Colon (tissue), 2 donors: ENCODE results near the gene PLAGL1.
"Not testable (repeated sequence)": the region's sequence is repeated elsewhere in the genome, so short reads cannot be mapped to it uniquely, and the experiment has no call there.

Experiments used
- FAIRE-seq: peaks from 2 replicates; lab custom pipeline; 2012; peaks lifted over from hg19 to GRCh38; lab: Jason Lieb, UNC
- donor health status: control.
- donor health status: control.

The PLAGL1 gene

DNA sequence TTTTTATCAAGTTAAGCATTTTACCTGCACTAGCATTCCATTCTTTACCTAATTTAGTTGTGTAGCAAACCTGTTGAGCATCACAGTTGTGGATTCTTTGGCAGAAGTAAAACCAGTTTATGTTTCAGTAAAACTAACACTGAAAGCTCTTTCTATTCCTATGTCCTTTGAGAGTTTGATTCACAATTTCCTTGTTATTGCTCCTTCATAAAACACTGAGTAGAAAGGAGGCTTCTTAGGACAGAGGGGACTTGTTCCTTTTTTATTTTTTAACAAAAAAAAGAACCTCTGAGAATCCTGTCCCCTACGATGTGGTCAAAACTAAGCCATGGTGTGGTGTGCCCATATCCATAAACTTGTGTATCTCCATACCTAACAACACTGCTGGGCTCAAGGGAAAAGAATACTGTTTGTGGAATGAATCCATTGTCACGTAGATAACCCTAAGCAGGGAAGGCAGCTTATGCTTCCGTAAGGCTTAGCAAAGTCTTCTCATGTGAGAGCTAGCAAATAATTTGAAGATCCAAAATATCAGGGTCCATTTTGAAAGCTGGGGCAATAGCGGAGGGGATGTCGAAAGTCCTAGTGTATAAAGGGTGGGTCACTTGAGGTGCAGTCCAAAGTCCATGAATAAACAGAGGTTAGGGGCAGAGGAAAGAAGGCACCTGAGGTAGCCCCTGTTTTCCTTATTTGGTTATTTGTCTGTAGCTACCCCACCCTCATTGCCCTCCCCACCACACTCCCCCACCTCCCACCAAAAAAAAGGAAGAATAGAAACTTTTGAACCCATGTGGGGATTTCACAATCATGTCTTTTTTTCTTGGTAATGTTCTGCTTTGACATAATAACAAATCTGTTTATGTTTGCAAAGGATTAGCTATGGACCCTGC is 71.0 kb downstream of the PLAGL1 start:
- no peak for FAIRE-seq

DNA sequence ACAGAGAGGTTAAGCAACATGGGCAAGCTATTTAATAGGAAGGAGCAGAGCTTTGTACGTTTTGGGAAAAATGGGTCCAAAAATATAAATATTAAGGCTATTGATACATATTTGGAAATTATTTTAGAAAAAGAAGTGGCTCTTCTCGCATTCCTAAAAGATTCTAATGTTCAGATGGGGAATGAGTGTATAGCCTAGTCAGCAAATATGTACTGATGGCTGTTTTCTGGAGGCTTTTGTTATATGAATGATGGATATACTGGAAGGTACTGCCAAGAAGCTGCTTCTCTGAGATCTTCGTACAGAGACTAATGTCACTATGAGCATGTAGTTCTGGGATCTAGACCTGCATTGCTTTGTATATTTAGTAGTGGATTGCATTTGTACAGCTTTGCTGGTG is 71.7 kb downstream of the PLAGL1 start:
- FAIRE-seq: no peak

DNA sequence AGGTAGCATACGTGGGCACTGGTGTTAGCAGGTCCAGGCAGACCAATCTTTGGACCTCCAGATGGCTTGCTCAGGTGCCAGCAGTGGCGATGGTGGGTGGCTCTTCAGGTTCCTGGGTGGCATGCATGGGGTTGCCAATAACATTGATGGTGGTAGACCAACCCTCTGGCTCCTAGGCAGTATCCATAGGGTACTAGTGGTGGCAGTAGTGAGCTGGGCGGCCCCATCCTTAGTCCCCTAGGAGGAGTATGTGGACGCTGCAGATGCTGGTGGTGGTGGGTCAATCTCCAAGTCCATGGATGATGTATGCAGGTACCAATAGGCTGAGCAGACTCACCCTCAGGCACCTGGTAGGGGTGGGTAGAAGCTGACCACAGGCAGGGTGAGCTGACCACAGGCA is 73.2 kb downstream of the PLAGL1 start:
- no peak for FAIRE-seq

DNA sequence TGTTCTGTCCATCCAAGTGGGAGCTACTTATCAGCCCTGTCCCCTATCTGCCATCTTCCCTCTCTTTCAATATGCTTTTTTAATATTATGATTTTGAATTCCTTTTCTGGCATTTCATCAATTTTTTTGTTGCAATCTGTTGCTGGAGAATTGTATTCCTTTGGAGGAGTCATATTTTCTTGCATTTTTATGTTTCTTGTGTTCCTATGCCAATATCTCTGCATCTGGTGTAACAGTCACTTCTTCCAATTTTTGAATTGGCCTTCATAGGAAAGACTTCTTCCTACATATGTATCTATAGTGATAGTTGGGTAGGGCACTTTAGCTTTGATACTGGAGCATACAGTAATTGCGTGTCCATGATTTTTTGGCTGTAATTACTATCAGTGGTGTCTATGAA is 73.7 kb downstream of the PLAGL1 start:
- no peak for FAIRE-seq

DNA sequence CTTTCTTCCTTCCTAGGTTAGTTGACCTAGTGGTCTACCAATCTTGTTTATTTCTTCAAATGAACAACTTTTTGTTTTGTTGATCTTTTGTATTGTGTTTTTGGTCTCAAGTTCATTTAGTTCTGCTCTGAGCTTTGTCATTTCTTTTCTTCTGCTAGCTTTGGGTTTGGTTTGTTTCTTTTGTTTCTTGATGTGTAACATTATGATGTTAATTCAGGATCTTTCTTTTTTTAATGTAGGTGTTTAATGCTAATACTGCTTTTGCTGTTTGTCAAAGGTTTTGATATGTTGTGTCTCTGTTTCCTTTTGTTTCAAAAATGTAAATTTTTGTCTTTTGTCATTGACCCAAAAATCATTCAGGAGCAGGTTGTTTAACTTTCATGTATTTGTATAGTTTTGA is 78.1 kb downstream of the PLAGL1 start:
- no peak for FAIRE-seq

DNA sequence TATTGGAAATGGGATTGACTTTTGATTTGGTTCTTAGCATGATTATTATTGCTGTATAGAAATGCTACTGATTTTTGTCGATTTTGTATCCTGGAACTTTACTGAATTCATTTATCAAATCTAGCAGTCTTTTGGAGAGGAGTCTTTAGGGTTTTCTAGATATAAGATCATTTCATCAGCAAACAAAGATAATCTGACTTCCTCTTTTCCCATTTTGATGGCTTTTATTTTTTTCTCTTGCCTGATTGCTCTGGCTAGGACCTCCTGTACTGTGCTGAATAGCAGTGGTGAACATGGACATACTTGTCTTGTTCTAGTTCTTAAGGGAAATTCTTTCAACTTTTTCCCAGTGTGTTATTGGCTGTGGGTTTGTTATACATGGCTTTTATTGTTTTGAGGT is 79.2 kb downstream of the PLAGL1 start:
- FAIRE-seq: no peak

DNA sequence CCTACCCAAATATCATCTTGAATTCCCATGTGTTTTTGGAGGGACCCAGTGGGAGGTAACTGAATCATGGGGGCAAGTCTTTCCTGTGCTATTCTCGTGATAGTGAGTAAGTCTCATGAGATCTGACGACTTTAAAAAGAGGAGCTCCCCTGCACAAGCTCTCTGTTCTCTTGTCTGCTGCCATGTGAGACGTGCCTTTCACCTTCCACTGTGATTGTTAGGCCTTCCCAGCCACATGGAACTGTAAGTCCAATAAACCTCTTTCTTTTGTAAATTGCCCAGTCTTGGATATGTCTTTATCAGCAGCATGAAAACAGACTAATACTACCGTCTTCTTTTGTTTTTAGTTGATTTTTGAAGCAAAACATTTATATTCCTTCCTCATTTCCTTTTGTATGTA is 91.0 kb downstream of the PLAGL1 start:
- not testable (repeated sequence) for FAIRE-seq

DNA sequence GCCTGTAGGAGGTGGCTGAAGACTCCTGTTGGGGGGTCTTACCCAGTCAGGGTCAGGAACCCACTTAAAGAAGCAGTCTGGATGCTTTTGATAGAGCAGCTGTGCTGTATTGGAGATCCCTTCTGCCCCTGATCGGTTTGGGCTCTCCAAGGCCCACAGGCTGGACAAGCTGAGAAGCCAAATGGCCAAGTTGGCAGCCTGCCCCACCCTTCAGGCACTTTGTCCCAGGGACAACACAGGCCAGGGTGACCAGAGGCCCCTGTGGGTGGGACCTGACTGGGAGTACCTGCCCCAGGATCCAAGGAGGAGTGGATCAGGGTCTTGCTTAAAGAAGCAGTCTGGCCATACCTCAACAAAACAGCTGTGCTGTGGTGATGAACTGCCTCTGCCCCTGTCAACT is 95.4 kb downstream of the PLAGL1 start:
- FAIRE-seq: no peak

DNA sequence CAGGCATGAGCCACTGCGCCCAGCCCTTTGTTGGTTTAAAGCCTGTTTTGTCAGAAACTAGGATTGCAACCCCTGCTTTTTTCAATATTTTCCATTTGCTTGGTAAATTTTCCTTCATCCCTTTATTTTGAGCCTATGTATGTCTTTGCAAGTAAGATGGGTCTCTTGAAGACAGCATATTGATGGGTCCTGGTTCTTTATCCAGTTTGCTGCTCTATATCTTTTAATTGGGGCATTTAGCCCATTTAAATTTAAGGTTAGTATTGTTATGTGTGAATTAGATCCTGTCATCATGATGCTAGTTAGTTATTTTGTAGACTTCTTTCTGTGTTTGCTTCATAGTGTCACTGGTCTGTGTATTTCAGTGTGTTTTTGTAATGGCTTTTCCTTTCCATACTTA is 97.0 kb downstream of the PLAGL1 start:
- FAIRE-seq: no peak

DNA sequence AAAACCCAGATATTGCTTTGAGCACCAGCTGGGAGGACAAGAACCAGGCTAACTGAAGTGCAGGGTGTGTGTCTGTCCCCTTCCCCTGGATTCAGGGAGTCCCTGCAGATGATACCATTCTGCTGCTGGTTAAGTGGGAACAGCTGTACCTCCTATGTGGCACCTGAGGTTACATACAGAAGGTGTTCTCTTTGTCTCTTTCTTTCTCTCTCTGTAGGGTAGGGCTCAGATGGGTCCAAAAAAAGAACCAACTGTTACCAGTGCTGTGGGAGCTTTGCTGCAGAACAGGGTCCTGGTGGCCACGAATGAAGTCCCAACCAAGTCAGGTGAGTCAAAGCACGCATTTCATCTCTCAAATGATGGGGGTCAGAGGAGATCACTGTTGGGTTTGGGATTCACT is 105.2 kb downstream of the PLAGL1 start:
- no peak for FAIRE-seq

DNA sequence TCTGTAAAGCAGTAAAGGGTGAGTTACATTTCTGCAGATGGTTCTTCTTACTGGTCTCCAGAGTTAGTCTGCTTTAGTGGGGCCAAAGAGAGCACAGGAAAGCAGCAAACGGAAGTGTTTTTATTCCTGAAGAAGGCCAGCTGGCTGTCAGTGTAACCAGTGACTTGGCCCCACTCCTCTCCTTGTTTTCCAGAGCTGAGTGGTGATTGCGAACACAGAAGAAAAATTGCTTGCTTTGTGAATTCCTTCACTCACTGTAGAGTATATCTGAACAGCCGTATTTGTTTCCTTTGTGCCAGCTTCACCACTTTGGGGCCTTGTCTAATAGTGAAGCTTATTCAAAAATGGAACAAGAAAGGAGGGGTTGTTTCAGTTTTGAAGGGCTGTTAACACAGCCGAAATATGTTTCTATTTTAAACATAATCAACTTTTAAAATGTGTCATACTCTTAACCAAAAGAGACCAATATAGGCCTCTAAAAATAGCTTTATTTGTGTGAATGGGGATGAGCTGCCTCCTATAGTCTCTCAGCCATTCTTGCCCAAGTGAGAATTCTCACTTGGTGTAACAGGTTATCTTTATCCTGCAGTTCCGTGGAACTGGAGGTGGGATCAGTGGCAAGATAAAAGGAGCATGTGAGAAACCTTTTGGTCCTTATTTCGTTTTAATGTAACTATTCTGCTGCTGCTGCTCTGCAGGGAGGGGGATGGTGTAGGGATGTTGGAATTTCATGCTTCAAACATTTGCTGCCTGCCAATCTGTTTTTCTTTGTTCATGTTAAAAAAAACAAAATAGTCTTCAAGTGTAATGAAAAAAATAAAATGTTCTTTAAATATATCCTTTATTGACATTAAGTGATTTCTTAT is 105.9 kb downstream of the PLAGL1 start:
- FAIRE-seq: no peak

DNA sequence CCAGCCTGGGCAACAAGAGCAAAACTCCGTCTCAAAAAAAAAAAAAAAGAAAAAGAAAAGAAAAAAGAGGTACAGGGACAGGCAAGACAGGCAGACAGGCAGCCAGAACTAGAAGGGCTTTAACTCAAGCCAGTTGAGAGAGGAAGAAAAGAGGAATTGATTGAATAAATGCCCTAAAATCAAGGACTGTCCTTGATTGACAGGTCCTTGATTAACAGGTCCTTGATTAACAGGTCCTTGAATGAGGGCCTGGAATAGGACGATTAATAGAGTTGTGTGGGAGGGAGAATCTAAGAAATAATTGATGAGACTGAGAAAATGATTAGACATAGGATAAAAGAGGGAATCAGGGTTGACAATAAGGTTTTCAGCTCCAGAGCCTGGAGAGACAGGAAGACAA is 107.7 kb downstream of the PLAGL1 start:
- FAIRE-seq: no peak

DNA sequence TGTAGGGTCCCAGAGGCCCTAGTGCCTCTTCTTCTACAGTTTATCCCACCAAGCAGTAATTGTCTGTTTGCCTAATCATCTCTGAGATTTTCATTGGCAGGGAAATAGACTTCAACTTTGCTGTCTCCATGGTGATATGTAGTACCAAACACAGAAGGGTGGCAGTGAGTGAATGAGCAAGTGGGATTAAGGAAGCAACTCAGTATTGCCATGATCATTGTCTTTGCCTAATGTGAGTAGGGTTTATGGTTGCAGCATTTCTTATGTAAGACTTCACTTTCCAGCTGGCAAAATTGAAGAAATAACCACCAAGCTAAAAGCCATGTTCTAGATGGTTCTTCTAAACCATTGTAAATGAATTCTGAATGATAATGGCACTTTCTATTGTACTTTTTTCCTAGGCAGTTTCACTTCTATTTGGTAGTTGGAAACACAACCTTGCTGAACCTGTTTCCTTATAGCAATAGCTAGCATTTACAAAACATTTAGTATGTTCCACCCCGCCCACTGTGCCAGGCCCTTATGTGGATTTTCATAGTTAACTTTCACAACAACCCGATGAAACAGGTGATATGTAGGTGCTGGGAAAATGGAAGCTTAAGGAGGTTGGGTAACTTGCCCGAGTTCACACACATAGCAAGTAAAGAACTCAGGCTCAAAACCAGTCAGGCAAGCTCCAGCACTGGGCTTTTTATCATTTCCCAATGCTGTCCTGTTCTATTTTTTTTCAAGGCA is 111.8 kb downstream of the PLAGL1 start:
- FAIRE-seq: no peak

DNA sequence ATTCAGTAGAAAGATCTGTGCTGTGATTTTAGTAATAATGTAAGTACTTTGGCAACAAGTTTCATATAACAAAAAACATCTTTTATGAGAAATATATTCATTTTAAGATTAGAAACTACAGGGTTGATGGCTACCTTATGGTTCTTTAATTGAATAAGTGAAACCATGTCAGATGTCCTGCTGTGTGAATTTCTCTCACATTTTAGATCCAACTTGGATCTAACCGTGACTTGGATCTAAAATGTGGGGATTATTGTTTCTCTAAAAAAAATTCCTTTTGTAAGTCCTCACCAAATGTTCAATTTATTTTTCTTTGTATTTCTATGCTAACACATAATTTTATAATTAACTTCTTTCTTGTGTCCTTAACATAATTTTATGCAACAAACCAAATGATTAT is 113.4 kb downstream of the PLAGL1 start:
- FAIRE-seq: peak; percentile 85
